Caco-2 (cell line): ENCODE measurements around the gene AHSA1. TPM values are rescaled to one million over a fixed set of nuclear protein-coding genes. Genes with fewer than 3 reads are reported as not detected.

Experiments
- BruUV-seq: library from RNA; stranded (reverse); fragments of 400-500 nt; replicated peaks from 2 replicates; lab custom pipeline; 2021; lab: Mats Ljungman, UMichigan
- CTCF ChIA-PET: fragments of 300-600 bp; sonication (Branson Sonifier 250); formaldehyde crosslinking; loops from one replicate; lab custom pipeline; 2022; ENCODE audit warnings: antibody characterized with exemption; lab: Charles Lee
- POLR2A ChIA-PET: fragments of 300-600 bp; sonication (Branson Sonifier 250); formaldehyde crosslinking; loops from one replicate; lab custom pipeline; 2022; ENCODE audit warnings: antibody characterized with exemption; lab: Charles Lee
- DNase-seq, 2 experiments: peaks; one replicate each; pipeline versions ENCODE4 v3.0.0 to v3.0.0-alpha.2; 2020 to 2022
- H3K27me3 ChIP-seq: replicated peaks from 2 replicates; pipeline ENCODE4 v1.6.0; 2011; ENCODE audit warnings: low read length; ENCODE audit not compliant: control insufficient read depth, insufficient read depth
- H3K36me3 ChIP-seq: 2 replicates; pipeline ENCODE4 v1.5.1; 2011; ENCODE audit warnings: low read length; ENCODE audit not compliant: control insufficient read depth, insufficient read depth
- H3K4me1 ChIP-seq: fragments of 250-450 bp; sonication (Bioruptor Pico); 2 replicates; pipeline ENCODE4 v1.5.1; 2020; ENCODE audit warnings: mild to moderate bottlenecking
- H3K4me3 ChIP-seq: 2 replicates; pipeline ENCODE4 v1.5.1; 2011; ENCODE audit warnings: low read depth, mild to moderate bottlenecking, control low read depth, low read length
- H3K9me3 ChIP-seq: fragments of 250-450 bp; sonication (Bioruptor Pico); 2 replicates; pipeline ENCODE4 v1.5.1; 2020; ENCODE audit warnings: mild to moderate bottlenecking, moderate library complexity
- H3K27ac Mint-ChIP-seq: one replicate; pipeline ENCODE4 v1.8.0; 2022; ENCODE audit warnings: mixed read lengths; ENCODE audit not compliant: unreplicated experiment
- H3K27me3 Mint-ChIP-seq: one replicate; pipeline ENCODE4 v1.8.0; 2022; ENCODE audit warnings: mixed read lengths; ENCODE audit not compliant: insufficient read depth, unreplicated experiment
- H3K36me3 Mint-ChIP-seq: one replicate; pipeline ENCODE4 v1.8.0; 2022; ENCODE audit warnings: mild to moderate bottlenecking, mixed read lengths; ENCODE audit not compliant: insufficient read depth, unreplicated experiment
- H3K4me1 Mint-ChIP-seq: one replicate; pipeline ENCODE4 v1.8.0; 2022; ENCODE audit warnings: low read depth, mixed read lengths; ENCODE audit not compliant: unreplicated experiment
- H3K4me3 Mint-ChIP-seq: one replicate; pipeline ENCODE4 v1.8.0; 2022; ENCODE audit warnings: mild to moderate bottlenecking, moderate library complexity, mixed read lengths; ENCODE audit not compliant: unreplicated experiment
- H3K9me3 Mint-ChIP-seq: one replicate; pipeline ENCODE4 v1.8.0; 2022; ENCODE audit warnings: mixed read lengths; ENCODE audit not compliant: unreplicated experiment
- CTCF ChIP-seq, 2 experiments: fragments of 200-600 bp in 1 of 2; IDR thresholded peaks; 1 replicate in 1 of 2; 2 replicates in 1 of 2; pipeline versions ENCODE4 v1.5.1 to v1.8.0; 2011 to 2022; ENCODE audit warnings: antibody characterized with exemption in 1 of 2, control low read depth in 1 of 2, inconsistent platforms in 1 of 2, low read depth in 1 of 2, low read length in 1 of 2, mild to moderate bottlenecking in 1 of 2, moderate library complexity in 1 of 2; ENCODE audit not compliant: insufficient read depth in 1 of 2, severe bottlenecking in 1 of 2, unreplicated experiment in 1 of 2
- intact Hi-C: fragments of 100-400 bp; cut with micrococcal nuclease; formaldehyde crosslinking; loops from one replicate; pipeline ENCODE4 v1.10.0; 2022; ENCODE audit not compliant: unreplicated experiment
- total RNA-seq: library from RNA; stranded (reverse); gene quantifications from 2 replicates; pipeline ENCODE4 v1.2.3, GENCODE V29; 2022

The AHSA1 gene
- total RNA-seq, 1 experiment from 2014 or later, result 161 TPM

DNA sequence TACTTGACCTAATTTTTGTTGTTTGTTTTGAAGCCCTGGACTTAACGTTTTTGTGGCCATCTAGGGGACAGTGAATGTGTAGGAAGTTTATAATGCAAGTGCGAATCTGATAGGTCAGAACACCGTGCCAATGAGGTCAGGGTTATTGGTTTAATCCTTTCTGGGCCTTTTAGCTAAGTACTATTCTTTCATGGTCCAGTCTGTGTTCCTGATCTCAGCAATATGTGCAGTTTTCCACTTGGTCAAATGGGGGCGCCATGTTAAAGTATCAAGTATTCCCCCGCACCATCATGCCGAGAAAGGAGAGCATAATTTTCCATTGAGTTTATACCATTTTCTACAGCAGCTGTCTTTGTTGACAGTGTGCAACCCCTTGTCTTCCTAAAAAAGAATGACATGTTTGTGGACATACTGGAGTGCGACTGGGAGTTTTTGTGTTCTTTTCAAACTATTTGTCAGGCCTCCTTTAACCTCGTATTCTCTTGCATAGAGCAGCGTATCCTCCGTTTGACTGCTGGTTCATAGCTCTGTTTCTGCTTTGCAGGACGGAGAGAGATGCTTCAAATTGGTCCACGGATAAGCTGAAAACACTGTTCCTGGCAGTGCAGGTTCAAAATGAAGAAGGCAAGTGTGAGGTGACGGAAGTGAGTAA lies 1.3 kb downstream of the AHSA1 start:
- Histone ChIP-seq H3K9me3 (no peaks in the 10 kb centered on the region), H3K4me1 (0 out of 2 replicates have a peak, but pooled peaks cover 3% of the 10 kb centered on the region), H3K27me3 (no peaks in the 10 kb centered on the region), H3K36me3 (0 out of 2 replicates have a peak, but pooled peaks cover 1% of the 10 kb centered on the region), H3K4me3 (peak overlapping the region; percentile 98)
- BruUV-seq, result no TSS peak
- intact Hi-C loops, result loop anchor here (1.0 to 5.0 kb wide), 3 partner anchors 92 to 158 kb away; partner anchors contain the start of genes GSTZ1, POMT2 and SPTLC2
- Mint-ChIP-seq H3K9me3 (no peaks in the 10 kb centered on the region), H3K36me3 (peaks cover 67% of the 10 kb centered on the region), H3K27me3 (no peaks in the 10 kb centered on the region), H3K27ac (peak overlapping the region; percentile 35), H3K4me1 (peaks cover 10% of the 10 kb centered on the region), H3K4me3 (peak overlapping the region; percentile 98)
- POLR2A ChIA-PET, result interaction anchor here (0.6 to 1.1 kb wide), 2 partner anchors 9 to 19 kb away, joined by 3 to 8 read pairs; no protein-coding TSS in a partner anchor
- CTCF ChIA-PET, result interaction anchor here (0.6 to 1.8 kb wide), 7 partner anchors 10 to 146 kb away, joined by 3 to 7 read pairs (median 5); partner anchors contain the start of genes GSTZ1, ISM2, SAMD15 and TMED8
- DNase-seq, result peak in 1 of 2 experiments; percentile 66
- TF ChIP-seq CTCF (IDR thresholded peaks at IDR 0.05; ENCODE audit: insufficient read depth in 1 of 2, low read depth in 1 of 2, low read length in 1 of 2, severe bottlenecking in 1 of 2, unreplicated experiment in 1 of 2), result peak; percentile 44 to 71

DNA sequence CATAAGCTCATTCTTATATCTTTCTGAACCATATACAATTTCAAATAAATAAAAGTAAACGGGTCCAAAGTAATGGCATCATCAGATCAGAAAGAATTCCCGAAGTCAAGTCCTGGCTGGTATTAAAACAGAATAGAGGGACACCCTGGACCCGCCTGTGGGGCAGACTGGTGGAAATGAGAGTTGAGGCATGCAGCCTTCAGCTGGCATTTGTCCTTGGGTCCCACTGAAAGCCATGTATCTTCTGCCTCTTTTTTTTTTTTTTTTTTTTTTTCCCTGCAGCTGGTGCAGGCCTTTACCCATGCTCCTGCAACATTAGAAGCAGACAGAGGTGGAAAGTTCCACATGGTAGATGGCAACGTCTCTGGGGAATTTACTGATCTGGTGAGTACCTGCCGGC lies 9.9 kb downstream of the AHSA1 start:
- Mint-ChIP-seq H3K36me3 (peaks cover 65% of the 10 kb centered on the region), H3K27me3 (no peaks in the 10 kb centered on the region), H3K27ac (no peak overlapping the region), H3K4me1 (no peaks in the 10 kb centered on the region), H3K9me3 (no peaks in the 10 kb centered on the region), H3K4me3 (no peak overlapping the region)
- POLR2A ChIA-PET, result interaction anchor here (0.6 kb wide), 1 partner anchor 9 kb away, joined by 8 read pairs; no protein-coding TSS in a partner anchor
- no peaks in the 10 kb centered on the region for H3K9me3 ChIP-seq
- H3K4me3 ChIP-seq, result no peak overlapping the region
- H3K4me1 ChIP-seq, result no peaks in the 10 kb centered on the region
- no peaks in the 10 kb centered on the region for H3K27me3 ChIP-seq
- CTCF ChIA-PET, result interaction anchor here (0.6 to 0.7 kb wide), 2 partner anchors 204 to 683 kb away, joined by 5 read pairs; no protein-coding TSS in a partner anchor
- intact Hi-C loops, result no loop called here
- H3K36me3 ChIP-seq, result 0 out of 2 replicates have a peak, but pooled peaks cover under 1% of the 10 kb centered on the region
- no peak for DNase-seq
- no TSS peak for BruUV-seq
- TF ChIP-seq CTCF (IDR thresholded peaks at IDR 0.05; ENCODE audit: insufficient read depth in 1 of 2, low read depth in 1 of 2, low read length in 1 of 2, severe bottlenecking in 1 of 2, unreplicated experiment in 1 of 2), result no peak

- Mint-ChIP-seq H3K4me3 (no peak overlapping the region), H3K36me3 (peaks cover 55% of the 10 kb centered on the region), H3K27ac (peak overlapping the region; percentile 48), H3K9me3 (no peaks in the 10 kb centered on the region), H3K4me1 (no peaks in the 10 kb centered on the region), H3K27me3 (no peaks in the 10 kb centered on the region)
- BruUV-seq, result TSS peak; percentile 22
- Histone ChIP-seq H3K36me3 (no peaks in the 10 kb centered on the region), H3K27me3 (no peaks in the 10 kb centered on the region), H3K4me3 (no peak overlapping the region), H3K9me3 (no peaks in the 10 kb centered on the region), H3K4me1 (no peaks in the 10 kb centered on the region)
- peak in 1 of 2 experiments; percentile 30 for DNase-seq
- no peak for TF ChIP-seq CTCF (IDR thresholded peaks at IDR 0.05; ENCODE audit: insufficient read depth in 1 of 2, low read depth in 1 of 2, low read length in 1 of 2, severe bottlenecking in 1 of 2, unreplicated experiment in 1 of 2)
- ChIA-PET POLR2A (no interaction called here), CTCF (interaction anchor here (0.7 kb wide), 1 partner anchor 656 kb away, joined by 4 read pairs; no protein-coding TSS in a partner anchor)
- intact Hi-C loops, result no loop called here
These were observed 11.2 kb downstream of the AHSA1 start for GRCh38 chr14:77469067-77469505.
